Stomach (tissue), 19 donors: Measurements from ENCODE around the gene RPP14. TPM values are rescaled to one million over a fixed set of nuclear protein-coding genes. Genes with fewer than 3 reads are reported as not detected.
A peak's percentile ranks its signal among the peaks of the same experiment; 100 is the strongest.

ENCODE experiments used
- DNase-seq, 2 donors: peaks; one replicate each; pipeline versions ENCODE4 v3.0.0 to v3.0.0-alpha.2; 2013 to 2019
- H3K27ac ChIP-seq, 5 donors: fragments of 200-600 bp in 4 of 5; sonication (generic) in 4 of 5; one replicate each; pipeline ENCODE4 v1.5.1; 2013 to 2019; ENCODE audit warnings: mild to moderate bottlenecking in 1 of 5, moderate library complexity in 1 of 5
- H3K27me3 ChIP-seq, 3 donors: fragments of 200-600 bp; sonication (generic); one replicate each; pipeline ENCODE4 v1.5.1; 2017 to 2019; ENCODE audit warnings: mixed run types in 1 of 3
- H3K36me3 ChIP-seq, 4 donors: fragments of 200-600 bp; sonication (generic); 1 replicate in 3 of 4; 2 replicates in 1 of 4; pipeline ENCODE4 v1.5.1; 2016 to 2019
- H3K4me1 ChIP-seq, 4 donors: fragments of 200-600 bp; sonication (generic); one replicate each; pipeline ENCODE4 v1.5.1; 2016 to 2019
- H3K4me3 ChIP-seq, 4 donors: fragments of 200-600 bp; sonication (generic) in 3 of 4; one replicate each; pipeline ENCODE4 v1.5.1; 2016 to 2019; ENCODE audit warnings: mild to moderate bottlenecking in 1 of 4
- H3K9me3 ChIP-seq, 4 donors: fragments of 200-600 bp; sonication (generic); one replicate each; pipeline ENCODE4 v1.5.1; 2016 to 2019
- EP300 ChIP-seq: sonication (generic); formaldehyde crosslinking; IDR thresholded peaks from one replicate; pipeline ENCODE4 v1.6.1; 2017; ENCODE audit warnings: antibody characterized with exemption
- POLR2A ChIP-seq, 4 donors: fragments of 450-650 bp; IDR thresholded peaks; one replicate each; pipeline ENCODE4 v1.6.1; 2016; ENCODE audit warnings: antibody characterized with exemption in 4 of 4, control low read depth in 2 of 4, mild to moderate bottlenecking in 1 of 4, moderate library complexity in 1 of 4
- POLR2AphosphoS5 ChIP-seq, 3 donors: sonication (generic); formaldehyde crosslinking; IDR thresholded peaks; one replicate each; pipeline ENCODE4 v1.6.1; 2016; ENCODE audit warnings: antibody characterized with exemption in 3 of 3
- WGBS, 5 donors: extraction: QIAGEN DNeasy Blood & Tissue Kit in 3 of 5; methylation state at CpG; one replicate each; pipeline versions ENCODE4 v1.1.5 to v1.1.7; 2013 to 2018; 5-methylcytosine and 5-hydroxymethylcytosine counted together
- intact Hi-C: fragments of 100-400 bp; cut with DNase I; formaldehyde crosslinking; loops from one replicate; pipeline ENCODE4 v1.15.1; 2023; ENCODE audit warnings: low total_unique reads
- long read RNA-seq, 10 donors: transcript quantifications; one replicate each; lab custom pipeline, GENCODE V29; 2026
- polyA plus RNA-seq, 3 donors: library from polyadenylated mRNA; stranded (reverse); fragments of 200-250 nt; gene quantifications; one replicate each; pipeline ENCODE4 v1.2.3, GENCODE V29; 2013
- total RNA-seq, 5 donors: library from RNA; depleted of rRNA; stranded (reverse); fragments of >200 nt; gene quantifications; one replicate each; pipeline versions ENCODE4 v1.1.0 to v1.2.3, GENCODE V29; 2014 to 2016
- TF ChIP-seq, protein P1 (sequence below), 7 experiments: fragments of 450-650 bp in 4 of 7; fragments of 200-600 bp in 3 of 7; sonication (generic) in 3 of 7; IDR thresholded peaks; one replicate each; pipeline ENCODE4 v1.5.1; 2016 to 2019; ENCODE audit warnings: antibody characterized with exemption in 7 of 7, control low read depth in 2 of 7, mild to moderate bottlenecking in 1 of 7
- donor health status: healthy with polysubstance abuse.
- donor health status: Bipolar disorder and iron deficiency.
- donor health status: healthy.

RPP14 gene
- 10 to 100 TPM in 3 of 5 donors, 1 to 10 TPM in 2; 4.1 to 23.5 (median 11.6) TPM for total RNA-seq
- polyA plus RNA-seq = 10 to 100 TPM in 1 of 3 donors, 1 to 10 TPM in 2; 7.4 to 10.1 (median 9.7) TPM
- long read RNA-seq, donor 1, full-length matches to known transcripts = 3 of 3 reads
- long read RNA-seq, donor 1, partial matches to known transcripts = 0 of 3 reads
- long read RNA-seq, donor 1, other reads (novel, unspliced or antisense) = 0 of 3 reads
- long read RNA-seq, donor 2, full-length matches to known transcripts = 1 of 1 reads
- long read RNA-seq, donor 2, partial matches to known transcripts = 0 of 1 reads
- long read RNA-seq, donor 2, other reads (novel, unspliced or antisense) = 0 of 1 reads
- long read RNA-seq, donor 3, full-length matches to known transcripts = 1 of 1 reads
- long read RNA-seq, donor 3, partial matches to known transcripts = 0 of 1 reads
- long read RNA-seq, donor 3, other reads (novel, unspliced or antisense) = 0 of 1 reads
- long read RNA-seq, donor 4 = 0 reads
- long read RNA-seq, donor 5, full-length matches to known transcripts = 3 of 3 reads
- long read RNA-seq, donor 5, partial matches to known transcripts = 0 of 3 reads
- long read RNA-seq, donor 5, other reads (novel, unspliced or antisense) = 0 of 3 reads
- long read RNA-seq, donor 6 = 0 reads
- long read RNA-seq, donor 7, full-length matches to known transcripts = 4 of 4 reads
- long read RNA-seq, donor 7, partial matches to known transcripts = 0 of 4 reads
- long read RNA-seq, donor 7, other reads (novel, unspliced or antisense) = 0 of 4 reads
- long read RNA-seq, donor 8, full-length matches to known transcripts = 4 of 4 reads
- long read RNA-seq, donor 8, partial matches to known transcripts = 0 of 4 reads
- long read RNA-seq, donor 8, other reads (novel, unspliced or antisense) = 0 of 4 reads
- long read RNA-seq, donor 9, full-length matches to known transcripts = 4 of 4 reads
- long read RNA-seq, donor 9, partial matches to known transcripts = 0 of 4 reads
- long read RNA-seq, donor 9, other reads (novel, unspliced or antisense) = 0 of 4 reads
- long read RNA-seq, donor 10, full-length matches to known transcripts = 3 of 3 reads
- long read RNA-seq, donor 10, partial matches to known transcripts = 0 of 3 reads
- long read RNA-seq, donor 10, other reads (novel, unspliced or antisense) = 0 of 3 reads

DNA sequence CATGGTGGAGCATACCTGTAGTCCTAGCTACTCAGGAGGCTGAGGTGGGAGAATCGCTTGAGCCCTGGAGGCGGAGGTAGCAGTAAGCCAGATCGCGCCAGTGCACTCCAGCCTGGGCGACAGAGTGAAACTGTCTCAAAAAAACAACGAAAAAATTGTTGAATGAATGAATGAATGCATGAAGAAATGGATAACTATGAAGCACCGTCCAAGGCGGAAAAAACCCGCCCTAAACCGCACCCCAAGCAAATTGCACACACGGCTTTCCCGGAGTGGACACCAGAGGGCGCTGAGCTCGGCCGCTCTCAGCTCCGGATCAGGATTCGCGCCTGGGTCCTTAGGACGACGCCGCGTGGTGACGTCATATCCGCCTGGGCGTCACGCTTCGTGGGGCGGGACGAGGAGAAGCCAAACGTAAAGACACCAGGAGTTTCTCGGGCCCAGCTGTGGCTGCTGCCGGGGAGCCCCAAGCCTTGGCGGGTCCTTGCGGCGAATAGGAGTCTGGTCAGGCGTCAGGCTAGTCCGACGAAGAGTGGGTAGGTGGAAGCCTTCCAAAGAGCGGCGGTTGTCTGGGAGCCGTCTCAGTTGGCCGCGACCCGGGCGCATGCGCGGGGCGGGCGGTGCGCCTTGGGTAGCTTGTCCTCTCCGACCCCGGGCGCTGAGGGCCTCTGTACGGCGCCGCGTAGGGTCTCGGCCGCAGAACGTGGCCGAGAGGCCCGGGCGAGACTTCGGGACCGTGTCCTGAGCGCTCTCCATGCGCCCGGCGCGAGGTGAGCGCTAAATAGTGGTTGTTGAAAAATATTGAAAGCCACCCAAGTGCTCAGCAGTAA, at the start of gene RPP14, which contains the start of gene HTD2:
Gene RPP14, plus strand, starts transcription at position 364 of the 830 bp plus-strand sequence. CDS start 4,085 bp downstream, outside the sequence.
Gene HTD2, plus strand, starts transcription at position 639 of the 830 bp plus-strand sequence. CDS start 11,094 bp downstream, outside the sequence.
- Histone ChIP-seq H3K27me3 (peaks cover 0 to 7% (median 0%) of the 10 kb centered on the region in 3 donors), H3K4me3 (peak within 1 kb of the TSS; percentile 60 to 89 (median 82)), H3K9me3 (no peaks in the 10 kb centered on the region), H3K36me3 (peaks cover 9 to 18% (median 15%) of the 10 kb centered on the region in 4 donors), H3K4me1 (peaks cover 19 to 44% (median 31%) of the 10 kb centered on the region in 4 donors), H3K27ac (peak within 1 kb of the TSS; percentile 95 to 97 (median 96))
- TF ChIP-seq EP300 (no peak), POLR2A (IDR thresholded peaks at IDR 0.05) (peak in 1 of 4 donors; percentile 32), POLR2AphosphoS5 (IDR thresholded peaks at IDR 0.05) (peak; percentile 78 to 92 (median 91))
- TF ChIP-seq, protein P1, sequence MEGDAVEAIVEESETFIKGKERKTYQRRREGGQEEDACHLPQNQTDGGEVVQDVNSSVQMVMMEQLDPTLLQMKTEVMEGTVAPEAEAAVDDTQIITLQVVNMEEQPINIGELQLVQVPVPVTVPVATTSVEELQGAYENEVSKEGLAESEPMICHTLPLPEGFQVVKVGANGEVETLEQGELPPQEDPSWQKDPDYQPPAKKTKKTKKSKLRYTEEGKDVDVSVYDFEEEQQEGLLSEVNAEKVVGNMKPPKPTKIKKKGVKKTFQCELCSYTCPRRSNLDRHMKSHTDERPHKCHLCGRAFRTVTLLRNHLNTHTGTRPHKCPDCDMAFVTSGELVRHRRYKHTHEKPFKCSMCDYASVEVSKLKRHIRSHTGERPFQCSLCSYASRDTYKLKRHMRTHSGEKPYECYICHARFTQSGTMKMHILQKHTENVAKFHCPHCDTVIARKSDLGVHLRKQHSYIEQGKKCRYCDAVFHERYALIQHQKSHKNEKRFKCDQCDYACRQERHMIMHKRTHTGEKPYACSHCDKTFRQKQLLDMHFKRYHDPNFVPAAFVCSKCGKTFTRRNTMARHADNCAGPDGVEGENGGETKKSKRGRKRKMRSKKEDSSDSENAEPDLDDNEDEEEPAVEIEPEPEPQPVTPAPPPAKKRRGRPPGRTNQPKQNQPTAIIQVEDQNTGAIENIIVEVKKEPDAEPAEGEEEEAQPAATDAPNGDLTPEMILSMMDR (IDR thresholded peaks at IDR 0.05) = peak in 5 of 7 experiments; percentile 92 to 98 (median 97)
- DNase-seq = peak; percentile 99
- intact Hi-C loops = no loop called here
- WGBS, 5 donors = 4 to 6% (median 5%) methylated on average over 48 to 71 of the region's 71 CpGs

DNA sequence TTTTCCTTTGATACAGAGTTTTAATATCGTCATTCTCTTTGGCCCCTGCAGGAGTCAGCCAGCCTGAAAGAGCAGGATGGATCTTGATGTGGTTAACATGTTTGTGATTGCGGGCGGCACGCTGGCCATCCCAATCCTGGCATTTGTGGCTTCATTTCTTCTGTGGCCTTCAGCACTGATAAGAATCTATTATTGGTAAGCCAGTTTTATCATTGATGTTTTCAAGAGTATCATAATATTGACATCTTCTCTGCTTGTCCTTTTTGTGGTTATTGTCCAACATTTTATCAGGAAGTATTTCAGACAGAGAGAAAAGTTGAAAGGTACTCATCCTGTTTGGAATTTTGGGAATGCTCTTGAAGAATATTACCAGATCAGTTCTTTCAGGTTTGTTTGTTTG, 49.5 kb upstream of the RPP14 start:
- H3K27me3 ChIP-seq = no peaks in the 10 kb centered on the region
- peaks cover 10 to 46% (median 43%) of the 10 kb centered on the region in 4 donors for H3K36me3 ChIP-seq
- H3K4me1 ChIP-seq = peaks cover 0 to 11% (median 5%) of the 10 kb centered on the region in 4 donors
- H3K9me3 ChIP-seq = no peaks in the 10 kb centered on the region
- intact Hi-C loops = no loop called here
- no peak overlapping the region for H3K4me3 ChIP-seq
- no peak overlapping the region for H3K27ac ChIP-seq
- TF ChIP-seq, protein P1 (IDR thresholded peaks at IDR 0.05) = no peak
- TF ChIP-seq POLR2AphosphoS5 (IDR thresholded peaks at IDR 0.05) (no peak), EP300 (no peak), POLR2A (IDR thresholded peaks at IDR 0.05) (no peak)
- 94 to 100% (median 96%) methylated on average over 4 of the region's 4 CpGs for WGBS, 5 donors
- no peak for DNase-seq

- no peak for DNase-seq
- peaks cover 0 to 8% (median 0%) of the 10 kb centered on the region in 4 donors for H3K4me1 ChIP-seq
- TF ChIP-seq POLR2A (IDR thresholded peaks at IDR 0.05) (no peak), EP300 (no peak), POLR2AphosphoS5 (IDR thresholded peaks at IDR 0.05) (no peak)
- TF ChIP-seq, protein P1 (IDR thresholded peaks at IDR 0.05) = no peak
- no peaks in the 10 kb centered on the region for H3K27me3 ChIP-seq
- H3K9me3 ChIP-seq = no peaks in the 10 kb centered on the region
- WGBS, 5 donors = 91 to 95% (median 95%) methylated on average over 10 of the region's 10 CpGs
- H3K36me3 ChIP-seq = peaks cover 10 to 46% (median 44%) of the 10 kb centered on the region in 4 donors
- H3K4me3 ChIP-seq = no peak overlapping the region
- no peak overlapping the region for H3K27ac ChIP-seq
- intact Hi-C loops = no loop called here
Measured at GRCh38 chr3:58258392-58259055, 47.5 kb upstream of the RPP14 start.
